ENCODE data around the gene OR6K3.
"Not testable (repeated sequence)": the region's sequence is repeated elsewhere in the genome, so short reads cannot be mapped to it uniquely, and the experiment has no call there.

OR6K3 gene, protein sequence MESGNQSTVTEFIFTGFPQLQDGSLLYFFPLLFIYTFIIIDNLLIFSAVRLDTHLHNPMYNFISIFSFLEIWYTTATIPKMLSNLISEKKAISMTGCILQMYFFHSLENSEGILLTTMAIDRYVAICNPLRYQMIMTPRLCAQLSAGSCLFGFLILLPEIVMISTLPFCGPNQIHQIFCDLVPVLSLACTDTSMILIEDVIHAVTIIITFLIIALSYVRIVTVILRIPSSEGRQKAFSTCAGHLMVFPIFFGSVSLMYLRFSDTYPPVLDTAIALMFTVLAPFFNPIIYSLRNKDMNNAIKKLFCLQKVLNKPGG

DNA sequence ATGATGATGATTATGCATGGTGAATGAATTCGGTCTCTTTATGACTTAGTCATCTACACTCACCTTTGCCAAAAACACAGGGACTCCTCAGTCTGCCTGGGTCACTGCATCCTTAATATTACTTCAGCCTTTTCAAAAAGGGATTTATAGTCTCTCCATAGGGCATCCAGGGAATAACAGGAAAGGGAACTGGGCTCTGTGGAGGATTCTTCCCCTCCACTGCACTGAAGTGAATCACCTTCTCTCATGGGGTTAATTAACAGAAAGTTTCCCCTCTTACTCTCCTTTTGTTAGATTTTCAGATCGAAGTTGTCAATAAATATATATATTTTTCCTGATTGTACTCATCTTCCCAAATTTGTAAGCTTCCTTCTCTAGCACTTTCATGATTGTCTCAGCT lies at the start of gene OR6K3:
OR6K3 (minus strand) TSS at position 101 of the 400 bp plus-strand sequence. CDS start 2,605 bp downstream, outside the sequence.
- no peak for DNase-seq

DNA sequence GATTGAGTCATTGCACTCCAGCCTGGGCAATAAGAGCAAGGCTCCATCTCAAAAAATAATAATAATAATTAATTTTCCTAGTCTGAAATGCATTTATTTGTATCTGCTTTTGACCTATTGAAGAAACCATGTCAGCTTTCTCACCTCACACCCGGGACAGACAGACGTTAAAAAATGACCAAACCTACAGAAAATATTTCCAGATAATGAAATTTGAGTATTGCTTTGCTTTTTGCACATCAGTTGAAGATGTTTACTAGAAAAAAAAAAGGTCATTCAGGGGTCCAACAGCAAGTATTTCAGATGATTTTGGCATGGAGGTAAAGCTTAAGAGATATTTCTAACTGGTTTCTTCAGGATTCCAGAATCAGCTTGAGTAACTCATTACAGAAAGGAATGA lies 33.9 kb upstream of the OR6K3 start, which contains the start of gene OR6K6:
OR6K6 (plus strand) TSS at position 301 of the 400 bp plus-strand sequence. CDS start 168 bp downstream, outside the sequence.
- DNase-seq, result no peak

DNA sequence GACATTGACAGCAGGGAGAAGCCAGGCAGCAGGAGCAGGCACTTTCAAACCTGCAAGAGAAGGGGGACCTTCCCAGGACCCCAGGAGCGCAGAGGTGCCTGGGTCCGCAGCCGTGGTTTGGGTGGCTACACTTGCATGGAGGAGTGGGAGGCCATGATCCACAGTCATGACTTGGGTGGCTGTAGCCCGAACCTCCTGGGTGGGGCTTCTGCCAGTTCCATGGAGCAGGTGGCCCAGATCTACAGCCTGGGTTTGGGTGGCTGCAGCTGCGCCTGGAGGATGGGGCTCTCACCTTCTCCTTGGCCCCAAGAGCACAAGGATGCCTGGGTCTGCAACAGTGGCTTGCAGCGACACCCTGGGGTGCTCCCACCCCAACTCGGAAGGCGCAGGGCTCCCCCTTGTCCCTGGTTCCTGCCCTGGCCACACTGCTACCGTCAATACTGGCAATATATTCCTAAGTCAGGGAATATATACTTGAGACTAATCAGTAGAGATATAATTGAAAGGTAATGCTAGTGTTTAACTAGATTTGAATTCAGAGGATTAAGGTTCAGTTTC lies 31.7 kb upstream of the OR6K3 start:
- DNase-seq, result no peak

DNA sequence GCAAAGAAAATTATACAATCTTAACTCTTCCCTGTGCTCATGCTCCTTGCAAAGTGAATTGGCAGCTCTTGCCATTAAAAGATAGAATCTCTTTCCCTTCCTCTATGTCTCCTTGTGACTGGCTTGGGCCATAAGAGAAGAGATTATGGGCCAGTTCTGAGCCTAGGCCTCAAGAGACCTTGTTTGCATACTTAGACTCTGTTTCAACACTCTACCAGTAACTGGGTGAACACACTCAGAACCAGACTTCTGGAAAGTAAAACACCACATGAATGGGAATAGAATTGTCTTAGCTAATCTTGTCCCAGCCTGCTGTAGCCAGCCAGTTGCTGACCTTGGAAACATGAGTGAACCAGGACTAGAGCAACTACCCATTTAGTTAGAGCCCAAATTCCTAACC lies 15.3 kb upstream of the OR6K3 start:
- DNase-seq, result no peak

GRCh38 chr1:158732524-158732923 lies 12.0 kb upstream of the OR6K3 start:
- no peak for DNase-seq

- DNase-seq, result no peak
Measured at GRCh38 chr1:158731707-158732106, 11.2 kb upstream of the OR6K3 start.

DNA sequence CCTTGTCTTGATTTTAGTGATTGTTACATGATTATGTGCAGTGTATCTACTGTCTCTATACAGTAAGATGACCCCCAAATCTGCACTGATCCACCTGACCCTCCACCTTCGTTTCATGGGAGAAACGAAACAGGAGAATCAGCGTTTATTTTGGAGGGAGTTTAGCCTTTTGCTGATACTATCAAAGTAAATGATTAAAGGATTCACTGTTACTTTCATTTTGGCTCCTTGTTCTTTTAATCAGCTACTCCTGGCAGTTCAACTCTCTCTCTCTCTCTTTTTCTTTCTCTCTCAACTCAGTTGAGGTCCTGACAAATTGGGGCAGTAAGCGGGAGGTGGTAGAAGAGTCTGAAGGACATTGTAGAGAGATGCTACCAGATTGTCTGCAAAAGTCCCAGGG lies 9.9 kb upstream of the OR6K3 start:
- DNase-seq, result no peak

- no peak for DNase-seq
Measured at GRCh38 chr1:158728510-158729225, 8.1 kb upstream of the OR6K3 start.

DNA sequence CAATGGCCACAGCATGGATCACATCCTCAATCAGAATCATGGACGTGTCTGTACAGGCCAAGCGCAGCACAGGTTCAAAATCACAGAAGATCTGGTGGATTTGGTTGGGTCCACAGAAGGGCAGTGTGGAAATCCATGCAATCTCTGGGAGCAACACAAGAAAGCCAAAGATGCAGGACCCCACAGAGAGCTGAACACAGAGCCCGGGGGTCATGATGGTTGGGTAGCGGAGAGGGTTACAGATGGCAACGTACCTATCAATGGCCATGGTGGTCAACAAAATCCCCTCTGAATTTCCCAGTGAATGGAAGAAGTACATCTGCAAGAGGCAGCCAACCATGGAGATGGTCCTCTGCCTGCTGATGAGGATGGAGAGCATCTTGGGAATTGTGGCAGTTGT lies 3.9 kb upstream of the OR6K3 start:
- DNase-seq, result no peak

DNA sequence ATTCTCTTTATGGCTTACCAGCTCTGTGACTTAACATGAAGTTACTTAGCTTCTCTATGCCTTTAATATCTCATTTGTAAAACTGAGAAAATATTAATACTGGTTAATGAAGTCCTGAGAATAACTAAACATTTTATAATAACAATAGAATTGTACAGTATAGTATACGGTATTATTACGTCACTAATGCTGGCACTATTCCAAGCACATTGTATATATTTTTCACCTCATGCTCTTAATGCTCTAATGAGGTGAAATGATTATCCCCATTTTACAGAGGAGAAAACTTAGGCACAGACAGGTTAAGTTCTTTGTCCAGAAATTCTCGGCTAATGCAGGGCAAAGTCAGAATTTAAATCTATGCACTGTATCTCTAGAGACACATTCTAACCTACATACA lies 856 bp downstream of the OR6K3 start:
- DNase-seq, result no peak

DNA sequence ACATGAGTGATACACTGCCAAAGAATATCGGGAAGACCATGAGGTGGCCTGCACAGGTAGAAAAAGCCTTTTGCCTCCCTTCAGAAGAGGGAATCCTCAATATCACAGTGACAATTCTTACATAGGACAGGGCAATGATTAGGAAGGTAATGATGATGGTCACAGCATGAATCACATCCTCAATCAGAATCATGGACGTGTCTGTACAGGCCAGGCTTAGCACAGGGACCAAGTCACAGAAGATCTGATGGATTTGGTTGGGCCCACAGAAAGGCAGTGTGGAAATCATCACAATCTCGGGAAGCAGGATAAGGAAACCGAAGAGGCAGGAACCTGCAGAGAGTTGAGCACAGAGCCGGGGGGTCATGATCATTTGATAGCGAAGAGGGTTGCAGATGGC lies 3.2 kb downstream of the OR6K3 start:
- no peak for DNase-seq

DNA sequence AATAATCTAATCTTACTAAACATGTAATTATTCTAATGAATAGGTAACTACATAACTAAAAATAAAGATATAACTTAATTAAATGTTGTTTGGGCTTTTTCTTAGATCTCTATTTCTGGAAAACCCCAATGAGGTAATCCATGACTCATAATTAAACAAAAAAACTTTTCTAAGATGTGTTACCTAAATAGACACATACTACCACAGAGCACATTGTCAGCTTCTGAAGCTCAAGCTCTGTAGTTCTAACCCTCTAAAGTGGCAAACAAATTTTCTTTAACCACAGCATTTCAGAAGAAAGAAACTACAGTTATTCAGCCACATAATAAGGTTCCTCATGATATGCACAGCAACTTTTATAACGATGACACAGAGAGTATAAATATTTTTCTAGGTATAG lies 4.2 kb downstream of the OR6K3 start:
- no peak for DNase-seq

- no peak for DNase-seq
Measured at GRCh38 chr1:158714754-158715153, 5.8 kb downstream of the OR6K3 start.

GRCh38 chr1:158711098-158711497 lies 9.4 kb downstream of the OR6K3 start:
- no peak for DNase-seq

DNA sequence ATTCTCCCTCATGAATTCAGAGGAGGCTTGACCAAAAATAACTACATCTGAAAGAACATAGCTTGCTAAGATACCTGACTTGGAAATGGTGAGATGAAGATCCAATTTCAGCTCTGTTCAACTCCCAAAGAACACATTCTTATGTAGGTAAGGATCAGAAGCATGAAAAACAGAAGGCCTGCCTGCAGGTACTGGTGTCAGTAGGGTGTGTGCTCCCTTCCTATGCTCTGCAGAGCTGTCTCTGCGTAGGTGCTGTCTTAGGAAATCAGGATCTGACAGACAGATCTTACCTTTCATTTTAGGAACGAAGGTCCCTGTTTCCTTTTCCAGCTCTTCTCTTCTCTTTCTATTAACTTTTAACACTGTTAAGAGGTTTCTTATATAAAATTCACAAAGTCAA lies 14.4 kb downstream of the OR6K3 start:
- no peak for DNase-seq

DNA sequence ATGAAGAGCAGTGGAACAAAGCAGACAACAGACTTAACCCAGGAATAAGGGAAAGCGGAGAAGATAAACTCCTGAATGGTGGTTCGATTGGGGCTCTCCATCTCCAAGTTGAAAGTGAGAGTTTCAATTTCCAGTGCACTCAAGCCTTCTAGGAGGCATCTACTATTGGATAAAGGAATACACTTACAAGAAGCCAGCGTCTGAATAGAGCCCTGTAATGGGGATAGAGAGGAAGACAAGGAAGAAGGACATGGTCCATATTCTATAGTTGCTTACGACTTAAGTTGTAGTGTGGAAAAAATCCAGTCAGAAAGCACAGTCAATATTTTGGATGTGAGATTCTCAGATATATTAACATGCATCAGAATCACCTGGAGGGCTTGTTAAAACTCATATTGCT lies 20.0 kb downstream of the OR6K3 start, which contains the start of gene OR6K2:
OR6K2 (minus strand) TSS at position 101 of the 400 bp plus-strand sequence; CDS start at position 101, 0 bp downstream.
- no peak for DNase-seq

- DNase-seq, result no peak
Measured at GRCh38 chr1:158694596-158694995, 25.9 kb downstream of the OR6K3 start.

DNA sequence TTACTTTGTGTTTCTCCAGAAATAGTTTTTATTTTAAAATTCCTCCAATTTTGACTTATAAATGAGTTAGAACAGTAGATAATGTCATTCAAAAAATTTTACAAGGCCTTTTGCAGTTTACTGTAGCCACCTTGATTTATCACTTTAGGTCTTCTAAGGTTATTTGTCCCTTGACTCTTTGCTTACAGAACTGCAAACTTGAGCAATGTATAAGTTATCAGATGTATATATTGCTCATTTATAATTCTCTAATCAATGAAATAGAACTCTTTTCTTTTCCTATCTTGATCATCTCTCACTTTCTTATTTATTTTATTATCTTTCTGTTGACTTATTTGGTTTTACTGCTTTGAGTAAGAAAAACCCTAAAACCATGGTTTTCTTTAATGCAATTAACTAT lies 28.2 kb downstream of the OR6K3 start:
- DNase-seq, result no peak

DNA sequence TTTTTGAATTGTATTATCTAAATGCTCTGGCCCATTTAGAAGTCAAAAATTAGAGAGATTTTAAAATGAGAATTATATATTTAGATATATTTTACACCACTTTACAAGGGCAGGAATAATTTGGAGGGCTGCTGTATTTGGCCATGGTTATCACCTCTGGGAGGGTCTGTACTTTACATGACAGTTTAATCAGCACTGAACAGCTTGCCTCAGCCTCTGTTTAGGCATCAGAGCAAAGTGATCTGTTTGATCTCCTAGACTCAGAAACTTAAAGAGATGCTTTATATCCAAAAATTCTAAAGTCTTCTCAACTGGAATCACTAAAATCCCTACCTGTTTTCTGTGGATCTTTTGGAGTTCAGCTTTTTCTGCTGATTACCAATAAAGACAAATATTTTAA lies 28.6 kb downstream of the OR6K3 start:
- DNase-seq, result no peak

- not testable (repeated sequence) for DNase-seq
Measured at GRCh38 chr1:158691149-158691548, 29.4 kb downstream of the OR6K3 start.

DNA sequence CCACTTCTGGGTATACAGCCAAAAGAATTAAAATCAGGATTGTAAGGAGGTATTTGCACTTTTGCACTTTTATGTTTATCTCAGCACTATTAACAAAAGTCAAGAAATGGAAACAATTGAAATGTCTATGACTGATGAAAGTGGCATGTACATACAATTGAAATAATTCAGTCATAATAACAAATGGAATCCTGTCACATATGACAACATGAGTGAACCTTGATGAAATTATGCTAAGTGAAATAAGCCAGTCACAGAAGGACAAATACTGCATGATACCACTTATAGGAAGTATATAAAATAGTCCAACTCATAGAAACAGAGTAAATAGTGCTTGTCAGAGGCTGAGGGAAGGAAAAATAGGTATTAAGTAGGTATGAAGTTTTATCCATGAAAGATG lies 30.6 kb downstream of the OR6K3 start:
- DNase-seq, result no peak

- DNase-seq, result no peak
Measured at GRCh38 chr1:158689110-158689509, 31.4 kb downstream of the OR6K3 start.

GRCh38 chr1:158688343-158688742 lies 32.2 kb downstream of the OR6K3 start:
- not testable (repeated sequence) for DNase-seq

DNA sequence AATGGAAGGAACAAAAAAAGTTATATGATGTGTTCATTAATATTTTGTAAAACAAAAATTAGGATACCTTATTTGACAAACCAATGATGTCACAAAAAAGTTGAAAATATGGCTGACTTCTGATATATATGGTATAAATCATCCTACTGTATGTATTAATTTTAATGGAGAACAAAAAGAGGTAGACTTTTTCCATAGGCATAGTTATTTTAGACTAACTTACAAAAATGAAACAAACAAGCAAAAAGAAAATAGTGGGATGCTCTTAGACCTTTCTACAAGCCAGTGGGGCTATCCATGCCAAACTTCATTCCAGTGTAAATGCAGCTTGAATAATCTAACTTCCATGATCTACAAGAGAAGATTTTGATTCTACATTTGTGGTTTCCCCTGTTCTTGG lies 33.5 kb downstream of the OR6K3 start:
- DNase-seq, result no peak
